GM12878 (cell line): Measurements from ENCODE around the gene RPS19BP1. TPM values are rescaled to one million over a fixed set of nuclear protein-coding genes. Genes with fewer than 3 reads are reported as not detected.

ENCODE experiments used
- ATAC-seq: fragments of 200-7000 bp; cut with Tn5 transposase; 3 replicates; pipeline ENCODE4 v1.9.1; 2020; ENCODE audit warnings: mild to moderate bottlenecking, moderate library complexity
- BruUV-seq: library from RNA; stranded (reverse); fragments of 400-500 nt; replicated peaks from 2 replicates; lab custom pipeline; 2021; lab: Mats Ljungman, UMichigan
- CTCF ChIA-PET: fragments of 300-600 bp; sonication (Branson Sonifier 250); formaldehyde crosslinking; extraction: SDS; loops from one replicate; lab custom pipeline; 2021; ENCODE audit warnings: inconsistent platforms; lab: Yijun Ruan, JAX
- POLR2A ChIA-PET: fragments of 350-600 bp; formaldehyde crosslinking; extraction: SDS; loops from one replicate; lab custom pipeline; 2021; ENCODE audit warnings: inconsistent platforms; lab: Charles Lee
- RAD21 ChIA-PET: fragments of 300-600 bp; sonication (Branson Sonifier 250); formaldehyde crosslinking; loops from one replicate; lab custom pipeline; 2023; ENCODE audit warnings: antibody characterized with exemption; ENCODE audit not compliant: unreplicated experiment; lab: Charles Lee
- SMC1A ChIA-PET: fragments of 300-600 bp; sonication (Branson Sonifier 250); formaldehyde crosslinking; loops from one replicate; lab custom pipeline; 2023; ENCODE audit not compliant: unreplicated experiment, uncharacterized antibody; lab: Charles Lee
- DNase-seq: peaks from one replicate; pipeline ENCODE4 v3.0.0-alpha.2; 2011; ENCODE audit warnings: low read depth, low spot score
- FAIRE-seq: peaks from 3 replicates; lab custom pipeline; 2011; peaks lifted over from hg19 to GRCh38; lab: Jason Lieb, UNC
- H2AFZ ChIP-seq: 2 replicates; pipeline ENCODE4 v1.6.0; 2011; ENCODE audit warnings: low read depth, low read length, control low read depth; ENCODE audit not compliant: control insufficient read depth
- H3K27ac ChIP-seq: 2 replicates; pipeline ENCODE4 v1.5.1; 2011; ENCODE audit warnings: control low read depth; ENCODE audit not compliant: control insufficient read depth, insufficient read depth
- H3K27me3 ChIP-seq, 2 experiments: replicated peaks in 1 of 2; 2 replicates each; pipeline versions ENCODE4 v1.6.0 to v1.6.1; 2011; ENCODE audit warnings: low read length in 1 of 2; ENCODE audit not compliant: control insufficient read depth in 2 of 2, insufficient read depth in 2 of 2
- H3K36me3 ChIP-seq, 2 experiments: 2 replicates each; pipeline ENCODE4 v1.5.1; 2011; ENCODE audit warnings: low read length in 1 of 2; ENCODE audit not compliant: control insufficient read depth in 2 of 2, insufficient read depth in 2 of 2
- H3K4me1 ChIP-seq: 2 replicates; pipeline ENCODE4 v1.6.1; 2011; ENCODE audit warnings: mild to moderate bottlenecking, low read length, moderate library complexity, mixed read lengths; ENCODE audit not compliant: control insufficient read depth, insufficient read depth
- H3K4me2 ChIP-seq: 2 replicates; pipeline ENCODE4 v1.6.0; 2011; ENCODE audit warnings: control low read depth; ENCODE audit not compliant: control insufficient read depth, insufficient read depth
- H3K4me3 ChIP-seq: fragments of 200-600 bp; sonication (generic); 2 replicates; pipeline ENCODE4 v1.5.1; 2016
- H3K79me2 ChIP-seq: 2 replicates; pipeline ENCODE4 v1.6.0; 2011; ENCODE audit warnings: low read length; ENCODE audit not compliant: control insufficient read depth, insufficient read depth
- H3K9ac ChIP-seq: 2 replicates; pipeline ENCODE4 v1.8.0; 2011; ENCODE audit warnings: low read length, control low read depth, mixed read lengths; ENCODE audit not compliant: control insufficient read depth, insufficient read depth
- H3K9me3 ChIP-seq: replicated peaks from 3 replicates; pipeline ENCODE4 v1.5.1; 2011; ENCODE audit warnings: mild to moderate bottlenecking, low read length; ENCODE audit not compliant: control insufficient read depth, insufficient read depth
- H4K20me1 ChIP-seq: 2 replicates; pipeline ENCODE4 v1.6.0; 2011; ENCODE audit not compliant: control insufficient read depth, insufficient read depth
- ATF7 ChIP-seq: fragments of 450-650 bp; IDR thresholded peaks from 2 replicates; pipeline ENCODE4 v1.6.1; 2016; ENCODE audit warnings: low read depth, mild to moderate bottlenecking
- BACH1 ChIP-seq: fragments of 450-650 bp; IDR thresholded peaks from 2 replicates; pipeline ENCODE4 v1.6.1; 2017; ENCODE audit warnings: mild to moderate bottlenecking, borderline replicate concordance
- BHLHE40 ChIP-seq, 2 experiments: fragments of 450-650 bp in 1 of 2; IDR thresholded peaks; 2 replicates each; pipeline ENCODE4 v1.6.1; 2011 to 2017; ENCODE audit warnings: low read depth in 2 of 2, borderline replicate concordance in 1 of 2, improper control_type of control experiment in 1 of 2, low read length in 1 of 2, mild to moderate bottlenecking in 1 of 2
- CBX3 ChIP-seq: fragments of 200-600 bp; sonication (generic); IDR thresholded peaks from 2 replicates; pipeline ENCODE4 v1.6.1; 2016; ENCODE audit warnings: low read depth, borderline replicate concordance
- IKZF1 ChIP-seq: fragments of 450-650 bp; conservative IDR thresholded peaks from 2 replicates; pipeline ENCODE4 v1.6.1; 2017; ENCODE audit warnings: antibody characterized with exemption, mild to moderate bottlenecking
- KDM1A ChIP-seq: fragments of 200-600 bp; sonication (generic); IDR thresholded peaks from 2 replicates; pipeline ENCODE4 v1.6.1; 2016; ENCODE audit warnings: borderline replicate concordance
- LARP7 ChIP-seq: fragments of 450-650 bp; IDR thresholded peaks from 2 replicates; pipeline ENCODE4 v1.6.1; 2017; ENCODE audit warnings: mild to moderate bottlenecking
- MEF2B ChIP-seq: fragments of 450-650 bp; IDR thresholded peaks from 2 replicates; pipeline ENCODE4 v1.6.1; 2018; ENCODE audit warnings: mild to moderate bottlenecking, moderate library complexity; ENCODE audit not compliant: partially characterized antibody, poor library complexity, severe bottlenecking
- MYC ChIP-seq: IDR thresholded peaks from 2 replicates; pipeline ENCODE4 v1.6.1; 2011; ENCODE audit warnings: mild to moderate bottlenecking, low read length, moderate library complexity, inconsistent platforms; ENCODE audit not compliant: insufficient read depth, insufficient replicate concordance, insufficient read length, severe bottlenecking
- NFYA ChIP-seq: IDR thresholded peaks from 2 replicates; pipeline ENCODE4 v1.6.1; 2011; ENCODE audit warnings: low read depth, mild to moderate bottlenecking, low read length, improper control_type of control experiment, borderline replicate concordance
- RFX5 ChIP-seq: IDR thresholded peaks from 2 replicates; pipeline ENCODE4 v1.6.1; 2011; ENCODE audit warnings: low read depth, low read length, improper control_type of control experiment
- SIX5 ChIP-seq: IDR thresholded peaks from 2 replicates; pipeline ENCODE4 v1.6.1; 2011; ENCODE audit warnings: mild to moderate bottlenecking, low read depth, low read length, moderate library complexity; ENCODE audit not compliant: severe bottlenecking
- SUPT20H ChIP-seq: IDR thresholded peaks from 2 replicates; pipeline ENCODE4 v1.6.1; 2011; ENCODE audit warnings: low read depth, mild to moderate bottlenecking, low read length, moderate library complexity, borderline replicate concordance; ENCODE audit not compliant: control insufficient read depth
- ZBTB33 ChIP-seq: fragments of 450-650 bp; IDR thresholded peaks from 2 replicates; pipeline ENCODE4 v1.6.1; 2017; ENCODE audit warnings: mild to moderate bottlenecking
- WGBS: methylation state at CpG from one replicate; pipeline ENCODE4 v1.1.6; 2016; ENCODE audit warnings: low lambda C conversion rate; ENCODE audit not compliant: insufficient replicate concordance, insufficient coverage; ENCODE audit errors: missing lambda C conversion rate; 5-methylcytosine and 5-hydroxymethylcytosine counted together
- in situ Hi-C: fragments of 300-500 bp; cut with MboI; formaldehyde crosslinking; loops from 9 replicates; pipeline ENCODE4 v1.14.3; 2018; ENCODE audit warnings: mixed read lengths
- intact Hi-C: fragments of 100-400 bp; cut with micrococcal nuclease; formaldehyde crosslinking; loops from one replicate; pipeline ENCODE4 v1.14.2; 2022; ENCODE audit not compliant: unreplicated experiment
- polyA plus RNA-seq, 11 experiments: library from polyadenylated mRNA; depleted of rRNA in 4 of 11; unstranded in 6 of 11; stranded (reverse) in 5 of 11; fragments of >200 nt; fragmentation: Nextera tagmentation in 4 of 11; fragmentation: Illumina TruSeq in 1 of 11; extraction: Ambion mirVana in 4 of 11; extraction: Trizol in 1 of 11; gene quantifications; 1 replicate in 1 of 11; 2 replicates in 10 of 11; pipeline versions ENCODE4 v1.2.1 to v1.2.3, GENCODE V29; 2011 to 2016; ENCODE audit warnings: inconsistent platforms in 2 of 11, missing spikeins in 2 of 11, low read depth in 1 of 11
- total RNA-seq, 4 experiments: library from RNA; depleted of rRNA in 3 of 4; stranded (reverse); fragments of >200 nt in 3 of 4; fragmentation: Illumina TruSeq in 1 of 4; extraction: Trizol in 1 of 4; gene quantifications; 2 replicates each; pipeline versions ENCODE4 v1.2.1 to v1.2.3, GENCODE V29; 2013 to 2021
- TF ChIP-seq, protein P1 (sequence below), 3 experiments: IDR thresholded peaks in 2 of 3; conservative IDR thresholded peaks in 1 of 3; 2 replicates each; pipeline ENCODE4 v1.5.1; 2011; ENCODE audit warnings: low read depth in 3 of 3, low read length in 3 of 3, mild to moderate bottlenecking in 3 of 3, control low read depth in 2 of 3, moderate library complexity in 2 of 3, inconsistent platforms in 1 of 3, mixed read lengths in 1 of 3; ENCODE audit not compliant: control insufficient read depth in 2 of 3, insufficient read depth in 1 of 3; ENCODE audit errors: extremely low read depth in 1 of 3

Gene RPS19BP1
- total and polyA plus RNA-seq, 10 of the 15 experiments (the other 5 are each of a cell fraction or from before 2014, with no cell fraction given), result 2.7 to 206 (median 78.6) TPM

DNA sequence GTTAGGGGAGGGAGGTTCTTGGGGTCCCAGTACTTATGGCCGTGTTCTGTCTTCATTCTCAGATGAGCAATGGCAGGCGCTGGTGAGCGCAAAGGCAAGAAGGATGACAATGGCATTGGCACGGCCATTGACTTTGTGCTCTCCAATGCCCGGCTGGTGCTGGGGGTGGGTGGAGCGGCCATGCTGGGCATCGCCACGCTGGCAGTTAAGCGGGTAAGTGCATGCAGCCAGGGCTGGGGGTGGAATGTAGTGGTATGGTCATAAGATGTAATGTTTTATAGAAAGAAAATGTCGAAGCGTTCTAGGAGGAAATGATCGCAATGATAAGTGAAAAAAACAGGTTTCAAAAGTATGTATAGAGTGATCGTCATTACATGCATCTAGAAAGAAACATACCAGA, 21.3 kb downstream of the RPS19BP1 start:
- FAIRE-seq, result no peak
- Histone ChIP-seq H3K36me3 (peaks cover 34 to 53% of the 10 kb centered on the region in 2 experiments; a peak in 3 of 4 replicates), H3K4me1 (peaks cover 18% of the 10 kb centered on the region), H2AFZ (no peak overlapping the region), H3K79me2 (peaks cover 29% of the 10 kb centered on the region), H3K4me2 (no peak overlapping the region), H4K20me1 (peaks cover 4% of the 10 kb centered on the region), H3K4me3 (no peak overlapping the region), H3K9me3 (no peaks in the 10 kb centered on the region), H3K27me3 (no peaks in the 10 kb centered on the region), H3K9ac (no peak overlapping the region), H3K27ac (no peak overlapping the region)
- intact Hi-C loops, result no loop called here
- in situ Hi-C loops, result loop anchor here (25.0 kb wide), 1 partner anchor 349 kb away; the partner anchor contains the start of gene CBX7
- BruUV-seq, result no TSS peak
- RAD21 ChIA-PET, result interaction anchor here (1.4 kb wide), 1 partner anchor 49 kb away, joined by 3 read pairs; no protein-coding TSS in a partner anchor
- SMC1A ChIA-PET, result no interaction called here
- WGBS, result 92% methylated on average over 13 of the region's 13 CpGs
- POLR2A ChIA-PET, result no interaction called here
- CTCF ChIA-PET, result interaction anchor here (1.7 to 2.0 kb wide), 2 partner anchors 15 to 17 kb away, joined by 11 to 14 read pairs; no protein-coding TSS in a partner anchor
- DNase-seq, result no peak
- no peak for ATAC-seq
- TF ChIP-seq LARP7, result no peak
- TF ChIP-seq SIX5, result no peak
- TF ChIP-seq MEF2B, result no peak
- TF ChIP-seq BHLHE40 (IDR thresholded peaks at IDR 0.05; ENCODE audit: borderline replicate concordance in 1 of 2, low read depth in 2 of 2, low read length in 1 of 2), result no peak
- no peak for TF ChIP-seq SUPT20H
- TF ChIP-seq MYC, result no peak
- TF ChIP-seq, protein P1, sequence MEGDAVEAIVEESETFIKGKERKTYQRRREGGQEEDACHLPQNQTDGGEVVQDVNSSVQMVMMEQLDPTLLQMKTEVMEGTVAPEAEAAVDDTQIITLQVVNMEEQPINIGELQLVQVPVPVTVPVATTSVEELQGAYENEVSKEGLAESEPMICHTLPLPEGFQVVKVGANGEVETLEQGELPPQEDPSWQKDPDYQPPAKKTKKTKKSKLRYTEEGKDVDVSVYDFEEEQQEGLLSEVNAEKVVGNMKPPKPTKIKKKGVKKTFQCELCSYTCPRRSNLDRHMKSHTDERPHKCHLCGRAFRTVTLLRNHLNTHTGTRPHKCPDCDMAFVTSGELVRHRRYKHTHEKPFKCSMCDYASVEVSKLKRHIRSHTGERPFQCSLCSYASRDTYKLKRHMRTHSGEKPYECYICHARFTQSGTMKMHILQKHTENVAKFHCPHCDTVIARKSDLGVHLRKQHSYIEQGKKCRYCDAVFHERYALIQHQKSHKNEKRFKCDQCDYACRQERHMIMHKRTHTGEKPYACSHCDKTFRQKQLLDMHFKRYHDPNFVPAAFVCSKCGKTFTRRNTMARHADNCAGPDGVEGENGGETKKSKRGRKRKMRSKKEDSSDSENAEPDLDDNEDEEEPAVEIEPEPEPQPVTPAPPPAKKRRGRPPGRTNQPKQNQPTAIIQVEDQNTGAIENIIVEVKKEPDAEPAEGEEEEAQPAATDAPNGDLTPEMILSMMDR (IDR thresholded peaks at IDR 0.05 in 2 of 3, conservative IDR thresholded peaks at IDR 0.05 in 1 of 3; ENCODE audit: control insufficient read depth in 2 of 3, extremely low read depth in 1 of 3, insufficient read depth in 1 of 3, low read depth in 3 of 3, low read length in 3 of 3), result no peak
- TF ChIP-seq ZBTB33, result no peak
- TF ChIP-seq BACH1, result no peak
- TF ChIP-seq CBX3, result no peak
- no peak for TF ChIP-seq NFYA
- no peak for TF ChIP-seq IKZF1
- no peak for TF ChIP-seq KDM1A
- no peak for TF ChIP-seq RFX5
- TF ChIP-seq ATF7, result no peak
